D721Med (cell line): ENCODE data around the gene ATAD2B.

Source experiments
- DNase-seq: peaks from one replicate; pipeline ENCODE4 v3.0.0; 2011; ENCODE audit warnings: low spot score; ENCODE audit not compliant: insufficient read length
- FAIRE-seq: peaks from 2 replicates; lab custom pipeline; 2011; peaks lifted over from hg19 to GRCh38; lab: Jason Lieb, UNC
- CTCF ChIP-seq: IDR thresholded peaks from 2 replicates; pipeline ENCODE4 v1.5.1; 2012; ENCODE audit warnings: mild to moderate bottlenecking, control low read depth; ENCODE audit not compliant: insufficient read depth; ENCODE audit errors: missing control alignments

The ATAD2B gene

DNA sequence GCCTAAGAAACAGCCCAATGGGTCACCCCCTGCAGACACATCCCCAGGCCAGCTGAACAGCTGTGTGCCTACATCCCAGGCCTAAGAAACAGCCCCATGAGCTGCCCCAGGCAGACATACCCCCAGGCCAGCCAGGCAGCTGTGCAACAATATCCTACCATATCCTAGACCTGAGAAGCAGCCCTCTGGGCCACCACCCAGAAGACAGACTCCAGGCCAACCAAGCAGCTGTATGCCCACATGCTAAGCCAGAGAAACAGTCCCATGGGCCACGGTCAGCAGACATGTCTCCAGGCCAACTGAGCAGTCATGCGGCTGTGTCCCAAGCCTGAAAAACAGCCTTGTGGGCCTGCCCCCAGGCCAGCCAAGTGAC, 205.5 kb downstream of the ATAD2B start:
- no peak for DNase-seq
- FAIRE-seq = no peak
- no peak for TF ChIP-seq CTCF

DNA sequence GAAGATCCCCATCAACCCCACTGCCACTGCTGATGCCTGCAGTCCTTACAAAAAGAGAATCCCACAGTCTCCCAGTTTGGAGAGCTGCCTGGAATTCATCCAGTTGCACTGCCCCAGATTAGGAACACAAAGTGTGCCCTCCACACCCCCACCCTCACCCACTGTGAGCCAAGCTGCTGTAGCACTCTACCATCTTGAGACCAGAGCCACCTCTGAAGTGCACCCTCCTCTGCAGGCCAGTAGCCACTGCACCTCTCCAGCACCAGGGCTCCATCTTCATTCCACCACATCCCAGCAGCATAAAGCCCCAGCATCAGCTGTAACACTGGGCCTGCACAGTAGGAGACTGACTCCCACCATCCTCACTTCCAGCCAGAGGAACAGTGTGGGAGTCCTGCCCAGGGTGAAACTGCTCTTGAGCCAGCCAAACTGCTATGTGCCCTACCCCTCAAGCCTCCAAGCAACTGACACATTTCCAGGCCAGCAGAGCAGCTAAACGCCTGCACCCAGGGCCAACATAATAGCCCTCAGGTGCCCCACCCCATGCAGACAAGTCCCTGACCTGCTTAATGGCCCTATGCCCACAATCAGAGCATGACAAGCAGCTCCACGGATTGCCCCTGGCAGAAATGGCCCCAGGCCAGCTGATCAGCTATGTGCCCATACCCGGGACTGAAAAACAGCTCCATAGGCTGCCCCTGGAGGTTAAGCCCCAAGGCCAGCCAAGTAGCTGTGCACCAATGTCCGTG, 206.0 kb downstream of the ATAD2B start:
- no peak for DNase-seq
- TF ChIP-seq CTCF = no peak
- no peak for FAIRE-seq

- TF ChIP-seq CTCF = no peak
- DNase-seq (no peak), FAIRE-seq (no peak)
Measured at GRCh38 chr2:23719716-23720115, 207.2 kb downstream of the ATAD2B start.

DNA sequence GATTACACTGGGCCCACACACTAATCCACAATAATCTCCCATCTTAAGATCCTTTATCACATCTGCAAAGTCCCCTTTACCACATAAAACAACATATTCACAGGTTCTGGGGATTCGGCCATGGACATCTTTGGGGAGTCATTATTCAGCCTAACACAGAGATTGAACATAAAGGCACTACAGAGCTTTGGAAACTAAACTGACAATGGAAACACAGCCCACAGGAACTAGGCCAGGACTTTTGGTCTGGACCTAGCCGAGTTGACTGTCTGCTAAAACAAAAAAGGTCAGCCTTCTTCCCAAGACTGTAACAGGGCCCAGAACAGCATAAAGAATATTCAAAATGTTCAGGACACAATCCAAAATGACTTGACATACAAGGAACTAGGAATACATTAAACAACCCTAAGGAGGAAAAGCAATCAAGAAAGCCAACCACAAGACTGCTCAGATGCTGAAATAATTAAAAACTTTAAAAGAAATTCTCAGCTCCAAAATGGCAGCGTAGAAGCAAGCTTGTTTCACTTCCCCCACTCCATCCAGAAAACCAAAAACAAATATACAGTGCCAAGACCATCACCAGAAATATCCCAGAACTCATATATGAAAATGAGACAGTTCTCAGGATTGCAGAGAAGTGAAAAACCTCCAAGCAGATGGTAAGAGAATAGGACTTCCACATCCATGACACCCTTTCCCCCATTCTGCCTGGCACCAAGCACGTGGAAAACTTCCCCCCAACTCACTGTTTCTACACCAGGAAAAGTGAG, 207.8 kb downstream of the ATAD2B start:
- DNase-seq (no peak), FAIRE-seq (no peak)
- no peak for TF ChIP-seq CTCF

DNA sequence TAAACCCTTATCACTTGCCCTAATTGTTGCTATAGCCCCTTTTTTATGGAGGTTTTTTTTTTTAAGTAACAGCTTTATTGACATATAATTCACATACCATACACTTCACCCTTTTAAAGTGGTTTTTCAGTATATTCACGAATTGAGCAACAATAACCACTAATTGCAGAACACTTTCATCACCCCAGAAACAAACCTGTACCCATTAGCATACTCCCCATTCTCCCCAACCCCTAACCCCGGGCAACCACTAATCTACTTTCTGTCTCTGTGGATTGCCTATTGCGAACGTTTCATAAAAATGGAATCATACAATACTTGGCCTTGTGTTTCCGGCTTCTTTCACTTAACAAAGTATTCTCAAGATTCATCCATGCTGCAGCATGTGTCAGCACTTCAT, 213.6 kb downstream of the ATAD2B start:
- TF ChIP-seq CTCF = no peak
- DNase-seq (no peak), FAIRE-seq (no peak)

DNA sequence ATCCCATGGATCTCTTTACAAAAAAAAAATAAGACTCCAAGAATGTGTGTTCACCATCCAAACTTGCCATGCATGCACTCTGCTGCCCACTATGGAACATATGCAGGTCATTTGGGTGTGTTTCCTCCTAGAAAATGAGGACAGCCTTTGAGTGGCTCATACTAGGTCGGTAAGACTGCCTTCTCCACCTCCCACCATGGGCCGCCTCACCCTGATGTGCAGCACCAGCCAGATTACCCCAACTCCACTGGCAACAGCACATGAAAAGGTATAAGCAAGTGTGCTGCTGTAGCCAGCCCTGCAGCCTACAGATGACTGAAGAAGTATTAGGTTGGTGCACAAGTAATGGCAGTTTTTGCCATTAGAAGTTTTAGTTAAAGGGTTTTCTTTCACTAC, 214.2 kb downstream of the ATAD2B start:
- FAIRE-seq = no peak
- DNase-seq = no peak
- TF ChIP-seq CTCF = no peak
